NCI-H2227 treated with DMSO at 0.1 percent for 48 hours (cell line): ENCODE data around the gene GMDS.

Experiments
- DNase-seq: peaks from one replicate; lab custom pipeline; 2025; lab: John Stamatoyannopoulos, UW

Gene GMDS

GRCh38 chr6:1644516-1645060, 600.8 kb downstream of the GMDS start:
- no peak for DNase-seq

GRCh38 chr6:1643830-1644445, 601.5 kb downstream of the GMDS start:
- DNase-seq: no peak

- DNase-seq: no peak
Measured at GRCh38 chr6:1643111-1643510, 602.3 kb downstream of the GMDS start.

GRCh38 chr6:1641343-1641885, 604.0 kb downstream of the GMDS start:
- DNase-seq: no peak

- no peak for DNase-seq
Measured at GRCh38 chr6:1640476-1640875, 604.9 kb downstream of the GMDS start.

GRCh38 chr6:1639430-1639829, 606.0 kb downstream of the GMDS start:
- no peak for DNase-seq

GRCh38 chr6:1636971-1637871, 608.2 kb downstream of the GMDS start:
- no peak for DNase-seq

GRCh38 chr6:1636272-1636825, 609.1 kb downstream of the GMDS start:
- no peak for DNase-seq

- no peak for DNase-seq
Measured at GRCh38 chr6:1635305-1636010, 609.9 kb downstream of the GMDS start.

- no peak for DNase-seq
Measured at GRCh38 chr6:1634081-1634480, 611.3 kb downstream of the GMDS start.

GRCh38 chr6:1633366-1634021, 611.9 kb downstream of the GMDS start:
- no peak for DNase-seq

GRCh38 chr6:1631251-1631650, 614.2 kb downstream of the GMDS start:
- DNase-seq: no peak

- no peak for DNase-seq
Measured at GRCh38 chr6:1630771-1631217, 614.6 kb downstream of the GMDS start.

GRCh38 chr6:1630212-1630770, 615.1 kb downstream of the GMDS start:
- DNase-seq: no peak

- no peak for DNase-seq
Measured at GRCh38 chr6:1629316-1629715, 616.1 kb downstream of the GMDS start.

- no peak for DNase-seq
Measured at GRCh38 chr6:1627827-1628560, 617.4 kb downstream of the GMDS start.

- no peak for DNase-seq
Measured at GRCh38 chr6:1626481-1626880, 618.9 kb downstream of the GMDS start.

- DNase-seq: no peak
Measured at GRCh38 chr6:1625794-1626435, 619.5 kb downstream of the GMDS start.

- DNase-seq: no peak
Measured at GRCh38 chr6:1624851-1625781, 620.3 kb downstream of the GMDS start.
